Epithelial cell of esophagus (primary cell): Measurements from ENCODE around the gene DYNLT4.
A peak's percentile ranks its signal among the peaks of the same experiment; 100 is the strongest.
"Not testable (repeated sequence)": the region's sequence is repeated elsewhere in the genome, so short reads cannot be mapped to it uniquely, and the experiment has no call there.

ENCODE experiments used
- DNase-seq: peaks from one replicate; pipeline ENCODE4 v3.0.0; 2010; ENCODE audit warnings: low read depth
- H3K4me3 ChIP-seq: 2 replicates; pipeline ENCODE4 v1.5.1; 2011; ENCODE audit warnings: mild to moderate bottlenecking, low read length, control low read depth
- TF ChIP-seq, protein P1 (sequence below): IDR thresholded peaks from 2 replicates; pipeline ENCODE4 v1.5.1; 2011; ENCODE audit warnings: low read depth, mild to moderate bottlenecking, low read length, control low read depth, inconsistent platforms; ENCODE audit not compliant: insufficient read depth; ENCODE audit errors: missing control alignments

Gene DYNLT4

DNA sequence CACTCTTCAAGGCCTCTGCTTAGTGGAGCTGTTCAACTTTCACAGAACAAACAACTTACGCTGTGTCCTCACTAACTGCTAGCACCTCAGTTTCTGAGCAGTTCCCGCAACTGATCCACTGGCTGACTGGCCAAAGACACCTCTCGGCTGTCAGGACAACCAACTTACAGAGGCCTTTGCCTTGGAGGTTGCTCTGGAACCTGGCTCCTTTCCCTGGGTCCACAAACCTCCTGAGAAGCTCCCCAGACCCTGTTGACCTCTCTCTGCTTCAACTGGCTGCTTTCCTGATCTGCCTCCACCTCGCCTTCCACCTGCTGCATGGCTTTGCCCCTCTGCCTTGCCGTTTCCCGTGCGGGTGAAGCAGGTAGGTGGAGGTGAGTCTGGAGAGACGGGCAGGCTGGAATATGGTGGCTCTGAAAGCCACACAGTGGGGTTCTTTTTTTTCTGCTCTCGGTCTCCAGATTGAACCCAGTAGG is 14.1 kb upstream of the DYNLT4 start:
- DNase-seq, result no peak
- TF ChIP-seq, protein P1, sequence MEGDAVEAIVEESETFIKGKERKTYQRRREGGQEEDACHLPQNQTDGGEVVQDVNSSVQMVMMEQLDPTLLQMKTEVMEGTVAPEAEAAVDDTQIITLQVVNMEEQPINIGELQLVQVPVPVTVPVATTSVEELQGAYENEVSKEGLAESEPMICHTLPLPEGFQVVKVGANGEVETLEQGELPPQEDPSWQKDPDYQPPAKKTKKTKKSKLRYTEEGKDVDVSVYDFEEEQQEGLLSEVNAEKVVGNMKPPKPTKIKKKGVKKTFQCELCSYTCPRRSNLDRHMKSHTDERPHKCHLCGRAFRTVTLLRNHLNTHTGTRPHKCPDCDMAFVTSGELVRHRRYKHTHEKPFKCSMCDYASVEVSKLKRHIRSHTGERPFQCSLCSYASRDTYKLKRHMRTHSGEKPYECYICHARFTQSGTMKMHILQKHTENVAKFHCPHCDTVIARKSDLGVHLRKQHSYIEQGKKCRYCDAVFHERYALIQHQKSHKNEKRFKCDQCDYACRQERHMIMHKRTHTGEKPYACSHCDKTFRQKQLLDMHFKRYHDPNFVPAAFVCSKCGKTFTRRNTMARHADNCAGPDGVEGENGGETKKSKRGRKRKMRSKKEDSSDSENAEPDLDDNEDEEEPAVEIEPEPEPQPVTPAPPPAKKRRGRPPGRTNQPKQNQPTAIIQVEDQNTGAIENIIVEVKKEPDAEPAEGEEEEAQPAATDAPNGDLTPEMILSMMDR, result no peak
- H3K4me3 ChIP-seq, result no peak overlapping the region

DNA sequence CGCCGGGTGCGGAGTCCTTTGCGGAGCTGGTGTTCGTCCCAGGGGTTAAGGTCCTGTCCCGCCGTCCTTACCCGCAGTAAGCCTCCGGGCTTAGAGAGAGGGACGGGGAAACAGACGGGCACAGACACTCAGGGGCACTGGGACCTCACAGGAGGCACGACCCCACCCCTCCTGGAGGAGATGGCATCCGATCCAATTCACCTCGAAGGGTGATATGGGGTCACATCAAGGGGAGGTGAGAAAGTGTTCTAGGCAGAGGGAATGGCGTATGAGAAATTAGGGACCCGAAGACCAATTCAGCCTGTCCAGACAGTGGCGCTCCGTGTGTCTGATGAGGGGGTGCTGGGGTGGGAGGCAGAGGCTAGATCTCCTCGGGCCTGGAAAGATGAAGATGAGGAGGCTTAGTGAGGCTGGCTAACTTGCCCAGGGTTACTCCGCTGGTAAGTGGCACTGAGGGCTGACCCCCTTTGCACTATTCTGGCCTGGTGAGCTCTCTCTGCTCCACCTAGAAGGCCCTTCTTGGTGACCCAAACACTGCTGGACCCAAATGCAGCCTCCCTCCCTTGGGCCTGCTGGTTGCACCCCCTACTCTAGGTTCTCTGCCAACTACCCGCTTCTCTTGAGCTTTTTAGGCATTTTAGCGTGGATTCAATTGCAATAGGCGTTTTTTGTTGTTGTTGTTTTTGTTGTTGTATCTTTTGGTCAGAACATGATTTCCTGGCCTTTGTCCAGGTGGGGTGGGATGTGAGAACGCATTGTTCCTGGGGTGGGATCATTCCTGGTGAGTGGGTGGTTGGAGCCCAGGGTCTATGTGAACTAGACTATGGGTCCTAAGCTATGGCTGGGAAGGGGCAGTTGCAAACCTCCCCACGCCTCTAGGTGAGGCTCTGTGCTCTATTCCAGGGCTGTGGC is 13.4 kb upstream of the DYNLT4 start:
- no peak for DNase-seq
- TF ChIP-seq, protein P1, result no peak
- H3K4me3 ChIP-seq, result peak overlapping the region; percentile 62

DNA sequence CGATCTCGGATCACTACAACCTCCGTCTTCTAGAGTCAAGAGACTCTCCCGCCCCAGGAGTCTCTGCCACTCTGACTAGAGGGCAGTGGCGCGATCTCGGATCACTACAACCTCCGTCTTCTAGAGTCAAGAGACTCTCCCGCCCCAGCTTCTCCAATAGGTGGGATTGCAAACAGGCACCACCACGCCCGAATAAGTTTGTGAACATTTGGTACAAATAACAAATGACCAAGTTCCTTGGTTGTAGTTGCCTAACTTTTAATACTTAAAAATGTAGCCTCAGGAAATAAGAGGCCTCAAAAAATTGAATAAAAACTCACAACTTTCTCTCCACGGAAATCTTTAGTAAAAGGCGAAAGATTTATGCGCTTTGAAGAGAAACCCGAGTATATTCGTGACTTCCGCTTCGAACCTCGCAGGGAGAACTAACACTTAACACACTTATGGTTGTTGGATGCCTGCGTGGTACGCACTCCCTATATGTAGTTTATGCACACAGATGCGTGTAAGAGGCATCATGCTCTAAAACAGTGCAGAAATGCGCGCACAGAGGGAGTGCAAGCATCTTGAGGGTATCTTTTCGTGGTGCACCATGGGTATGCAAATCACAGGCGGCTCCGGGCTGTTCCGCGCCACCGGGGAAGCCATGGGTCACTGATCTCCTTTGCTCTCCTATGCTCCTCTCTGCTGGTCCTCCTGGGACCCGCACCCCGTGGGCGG is 12.6 kb upstream of the DYNLT4 start:
- peak; percentile 84 for DNase-seq
- TF ChIP-seq, protein P1, result no peak
- H3K4me3 ChIP-seq, result peak overlapping the region; percentile 62

DNA sequence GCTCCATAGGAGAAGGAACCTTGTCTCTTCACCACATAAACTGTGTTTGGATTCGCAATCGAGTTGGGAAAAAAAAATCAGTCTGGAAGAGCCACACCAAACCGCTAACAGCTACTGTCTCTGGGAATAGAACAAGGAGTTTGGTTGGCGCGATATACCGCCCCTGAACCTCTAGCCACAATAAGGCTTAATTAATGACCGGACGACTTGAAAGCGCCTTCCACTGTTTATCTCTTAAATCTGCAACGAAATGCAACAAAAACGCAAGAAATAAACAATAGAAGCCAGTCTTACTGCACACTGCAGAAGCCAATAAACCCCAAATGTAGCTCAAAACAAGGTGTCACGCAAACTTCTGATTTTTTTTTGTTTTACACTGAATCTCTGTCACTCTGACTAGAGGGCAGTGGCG is 12.1 kb upstream of the DYNLT4 start:
- H3K4me3 ChIP-seq, result peak overlapping the region; percentile 62
- TF ChIP-seq, protein P1, result no peak
- DNase-seq, result peak; percentile 41

DNA sequence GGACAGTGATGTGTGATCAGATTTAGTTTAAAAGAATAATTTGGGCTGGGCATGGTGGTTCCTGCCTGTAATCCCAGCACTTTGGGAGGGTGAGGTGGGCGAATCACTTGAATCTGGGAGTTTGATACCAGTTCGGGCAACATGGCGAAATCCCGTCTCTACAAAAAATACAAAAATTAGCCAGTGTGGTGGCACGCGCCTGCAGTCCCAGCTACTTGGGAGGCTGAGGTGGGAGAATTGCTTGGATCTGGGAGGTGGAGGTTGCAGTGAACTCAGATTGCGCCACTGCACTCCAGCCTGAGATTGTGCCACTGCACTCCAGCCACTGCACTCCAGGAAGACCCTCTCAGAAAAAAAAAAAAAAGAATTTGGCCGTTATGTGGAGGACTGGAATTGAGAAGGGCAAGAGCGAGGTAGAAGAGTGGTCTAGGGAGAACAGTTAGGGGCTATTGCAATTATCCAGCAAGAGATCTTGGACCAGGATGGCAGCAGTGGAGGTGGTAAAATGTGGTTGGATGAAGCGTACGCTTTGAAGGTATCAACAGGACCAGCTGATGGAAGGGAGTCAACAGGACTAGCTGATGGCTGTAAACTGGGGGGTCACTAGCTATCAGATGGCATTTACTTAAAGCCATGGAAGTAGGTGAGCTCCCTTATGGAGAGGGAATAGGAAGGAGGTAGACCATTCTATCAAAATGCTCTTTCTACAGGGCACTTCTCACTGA is 10.8 kb upstream of the DYNLT4 start:
- no peak overlapping the region for H3K4me3 ChIP-seq
- no peak for DNase-seq
- TF ChIP-seq, protein P1, result no peak

DNA sequence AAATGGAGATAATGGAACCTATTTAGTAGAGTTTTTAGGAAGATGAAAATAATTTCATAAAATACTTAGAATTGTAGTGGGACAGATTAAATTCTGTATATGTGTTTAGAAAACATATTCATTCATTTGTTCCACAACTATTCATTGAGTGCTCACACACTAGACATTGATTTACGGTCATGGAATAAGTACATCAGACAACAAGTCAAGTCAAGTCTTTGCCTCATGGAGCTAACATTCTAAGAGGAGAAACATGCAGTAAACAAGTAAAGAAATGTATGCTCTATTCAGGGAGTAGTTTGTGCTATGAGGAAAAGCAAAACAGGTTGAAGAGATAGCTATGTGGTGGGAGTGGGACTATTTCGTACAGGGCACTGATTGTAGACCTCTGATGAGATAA is 10.2 kb upstream of the DYNLT4 start:
- TF ChIP-seq, protein P1, result no peak
- peak; percentile 41 for DNase-seq
- H3K4me3 ChIP-seq, result no peak overlapping the region

DNA sequence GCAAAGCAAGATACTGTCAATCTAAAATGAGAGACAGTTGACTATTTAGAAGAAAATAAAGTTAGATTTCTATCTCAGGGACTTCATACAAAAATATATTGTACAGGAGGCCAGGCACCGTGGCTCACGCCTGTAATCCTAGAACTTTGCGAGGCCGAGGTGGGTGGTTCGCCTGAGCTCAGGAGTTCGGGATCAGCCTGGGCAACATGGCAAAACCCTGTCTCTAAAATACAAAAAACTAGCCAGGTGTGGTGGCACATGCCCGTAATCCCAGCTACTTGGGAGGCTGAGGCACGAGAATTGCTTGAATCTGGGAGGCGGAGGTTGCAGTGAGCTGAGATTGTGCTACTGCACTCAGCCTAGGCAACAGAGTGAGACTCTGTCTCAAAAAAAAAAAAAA is 8.8 kb upstream of the DYNLT4 start:
- H3K4me3 ChIP-seq, DNase-seq: not testable (repeated sequence)
